Activated CD4-positive, alpha-beta T cell treated with anti-CD3 and anti-CD28 coated beads for 1 hour (primary cell): Measurements from ENCODE around the gene ZBED6.
"Not testable (repeated sequence)": the region's sequence is repeated elsewhere in the genome, so short reads cannot be mapped to it uniquely, and the experiment has no call there.

Experiments
- DNase-seq: peaks from one replicate; pipeline ENCODE4 v3.0.0-alpha.2; 2020

The ZBED6 gene

DNA sequence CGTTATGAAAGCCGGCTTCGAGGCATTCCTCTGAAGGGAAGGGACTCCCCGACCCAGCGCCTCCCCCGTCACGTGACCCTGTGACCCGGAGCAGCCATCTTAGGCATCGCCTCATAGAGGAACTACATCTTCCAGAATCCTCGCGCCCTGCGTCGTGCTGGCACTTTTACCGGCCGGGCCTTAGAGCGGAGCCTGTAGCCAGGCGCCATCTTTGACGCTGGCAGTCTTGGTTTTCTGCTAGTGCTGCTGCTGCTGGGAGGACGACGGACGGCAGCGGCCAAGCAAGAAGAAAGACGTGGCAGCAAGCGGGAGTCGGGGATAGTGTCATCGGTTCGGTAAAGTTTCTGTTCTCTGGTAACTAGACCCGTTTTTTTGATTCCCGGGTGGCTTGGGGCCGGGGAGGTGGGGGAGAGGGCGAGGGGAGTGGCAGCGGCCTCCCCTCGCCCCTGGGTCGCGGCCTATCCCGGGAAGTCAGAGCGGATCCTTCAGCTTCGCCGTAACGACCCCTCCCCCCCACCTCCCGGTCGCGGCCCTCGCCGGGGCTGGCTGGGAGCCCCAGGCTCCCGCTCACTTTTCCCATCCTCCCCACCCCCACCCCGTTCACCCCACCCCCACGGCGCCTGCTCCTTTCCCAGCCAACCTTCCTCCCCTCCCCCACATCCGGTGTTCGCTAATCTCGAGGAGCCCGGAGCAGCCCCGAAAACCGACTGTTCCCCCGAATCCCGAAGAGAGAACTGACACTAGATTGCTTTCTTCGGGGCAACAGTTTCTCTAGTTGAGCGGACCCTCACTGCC lies at the start of gene ZBED6, which contains the start of gene ZC3H11A:
TSS of gene ZBED6 (plus strand) at position 183 of the 795 bp plus-strand sequence. CDS start 1,900 bp downstream, outside the sequence.
TSS of gene ZC3H11A (plus strand) at position 183 of the 795 bp plus-strand sequence. CDS start 21,448 bp downstream, outside the sequence.
- DNase-seq = peak; percentile 97

DNA sequence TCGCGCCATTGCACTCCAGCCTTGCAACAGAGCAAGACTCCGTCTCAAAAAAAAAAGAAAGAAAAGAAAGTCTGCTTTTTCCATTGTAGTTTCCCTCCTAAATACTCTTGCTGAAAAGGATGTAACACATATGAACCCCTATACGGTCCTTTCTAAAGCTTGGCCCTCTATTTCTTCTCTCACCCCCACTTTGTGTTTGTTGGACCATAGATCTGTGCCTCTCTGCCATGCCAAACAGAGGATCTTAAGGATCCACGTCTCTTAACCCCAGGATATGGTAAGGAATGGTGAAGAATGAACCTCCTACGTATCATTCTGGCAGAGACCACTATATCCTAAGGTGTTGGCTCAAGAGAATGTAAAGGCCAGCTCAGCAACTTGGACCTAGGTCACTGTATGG lies 49.1 kb upstream of the ZBED6 start:
- no peak for DNase-seq

DNA sequence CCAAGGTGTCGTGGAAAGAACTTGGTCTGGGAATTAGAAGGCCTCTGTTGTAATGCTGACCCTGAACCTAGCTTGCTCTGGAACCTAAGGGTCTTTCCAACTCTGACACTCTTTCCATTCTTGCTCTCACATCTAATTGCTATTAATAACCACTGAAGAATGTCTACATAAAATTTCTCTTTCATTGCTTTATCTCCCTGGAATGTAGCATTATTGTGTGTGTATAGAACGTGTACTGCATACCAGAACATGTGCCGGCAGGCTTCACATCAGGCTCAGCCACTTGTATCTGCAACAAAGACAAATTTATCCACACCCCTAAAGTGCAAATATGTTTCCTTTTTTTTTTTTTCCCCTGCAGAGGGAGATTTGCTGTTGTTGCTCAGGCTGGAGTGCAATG lies 44.4 kb upstream of the ZBED6 start:
- no peak for DNase-seq

DNA sequence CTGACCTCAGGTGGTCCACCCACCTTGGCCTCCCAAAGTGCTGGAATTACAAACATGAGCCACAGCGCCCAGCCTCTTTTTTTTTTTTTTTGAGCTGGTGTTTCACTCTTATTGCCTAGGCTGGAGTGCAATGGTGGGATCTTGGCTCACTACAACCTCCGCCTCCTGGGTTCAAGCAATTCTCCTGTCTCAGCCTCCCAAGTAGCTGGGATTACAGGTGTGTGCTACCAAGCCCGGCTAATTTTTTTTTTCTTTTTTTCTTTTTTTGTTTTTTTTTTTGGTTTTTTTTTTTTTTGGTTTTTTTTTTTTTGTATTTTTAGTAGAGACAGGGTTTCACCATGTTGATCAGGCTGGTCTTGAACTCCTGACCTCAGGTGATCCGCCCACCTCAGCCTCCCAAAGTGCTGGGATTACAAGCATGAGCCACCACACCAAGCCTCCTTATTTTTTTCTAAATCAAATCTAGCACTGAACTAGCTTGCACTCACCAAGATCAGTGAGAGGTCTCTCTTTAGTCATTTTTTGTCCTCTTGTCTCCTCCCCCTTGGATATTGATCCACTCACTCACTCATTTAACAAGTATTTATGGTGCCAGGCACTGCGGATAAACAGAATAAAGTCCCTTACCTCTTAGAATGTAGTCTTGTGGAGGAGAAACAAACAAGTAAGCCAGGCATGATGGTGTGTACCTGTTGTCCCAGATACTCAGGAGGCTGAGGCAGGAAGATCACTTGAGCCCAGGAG lies 43.6 kb upstream of the ZBED6 start:
- not testable (repeated sequence) for DNase-seq

DNA sequence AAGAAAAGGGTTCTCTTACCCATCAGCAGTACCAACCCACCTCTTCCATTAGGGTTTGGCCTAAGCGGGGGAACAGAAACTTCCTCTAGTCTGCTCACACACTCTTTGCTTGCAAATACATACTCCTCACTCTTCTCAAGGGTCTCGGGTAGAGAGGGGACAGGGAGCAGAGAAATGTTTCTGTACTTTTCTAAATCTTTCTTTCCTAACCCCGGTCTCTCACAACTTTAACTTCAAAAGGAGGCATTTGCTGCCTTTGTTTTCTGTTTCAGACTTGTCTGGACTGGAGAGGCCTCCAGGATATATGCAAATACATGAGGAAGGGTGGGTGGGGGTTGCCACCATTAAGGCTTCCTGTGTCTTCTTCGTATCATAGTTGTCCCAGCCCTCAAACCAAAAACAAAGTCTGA lies 41.0 kb upstream of the ZBED6 start:
- no peak for DNase-seq

DNA sequence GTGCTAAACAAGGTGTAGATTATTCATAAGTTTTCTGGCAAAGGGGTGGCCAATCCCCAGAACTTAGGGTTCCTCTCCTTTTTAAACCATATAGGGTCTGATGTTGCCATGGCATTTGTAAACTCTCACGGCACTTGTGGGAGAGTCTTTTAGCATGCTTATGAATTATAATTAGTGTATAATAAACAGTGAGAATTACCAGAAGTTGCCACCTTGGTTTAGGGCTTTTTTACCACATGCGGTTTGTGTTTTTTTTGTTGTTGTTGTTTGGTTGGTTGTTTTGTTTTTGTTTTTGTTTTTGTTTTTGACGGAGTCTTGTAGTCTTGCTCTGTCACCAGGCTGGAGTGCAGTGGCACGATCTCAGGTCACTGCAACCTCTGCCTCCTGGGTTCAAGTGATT lies 39.4 kb upstream of the ZBED6 start:
- no peak for DNase-seq

DNA sequence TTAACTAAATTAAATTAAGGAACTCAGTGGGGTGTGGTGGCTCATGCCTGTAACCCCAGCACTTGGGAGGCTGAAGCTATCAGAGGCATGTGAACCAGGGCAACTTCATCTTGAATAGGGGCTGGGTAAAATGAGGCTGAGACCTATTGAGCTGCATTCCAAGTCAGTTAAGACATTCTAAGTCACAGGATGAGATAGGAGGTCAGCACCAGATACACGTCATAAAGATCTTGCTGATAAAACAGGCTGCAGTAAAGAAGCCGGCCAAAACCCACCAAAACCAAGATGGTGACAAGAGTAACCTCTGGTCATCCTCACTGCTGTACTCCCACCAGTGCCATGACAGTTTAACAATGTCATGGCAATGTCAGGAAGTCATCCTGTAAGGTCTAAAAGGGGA lies 36.7 kb upstream of the ZBED6 start:
- DNase-seq = not testable (repeated sequence)

DNA sequence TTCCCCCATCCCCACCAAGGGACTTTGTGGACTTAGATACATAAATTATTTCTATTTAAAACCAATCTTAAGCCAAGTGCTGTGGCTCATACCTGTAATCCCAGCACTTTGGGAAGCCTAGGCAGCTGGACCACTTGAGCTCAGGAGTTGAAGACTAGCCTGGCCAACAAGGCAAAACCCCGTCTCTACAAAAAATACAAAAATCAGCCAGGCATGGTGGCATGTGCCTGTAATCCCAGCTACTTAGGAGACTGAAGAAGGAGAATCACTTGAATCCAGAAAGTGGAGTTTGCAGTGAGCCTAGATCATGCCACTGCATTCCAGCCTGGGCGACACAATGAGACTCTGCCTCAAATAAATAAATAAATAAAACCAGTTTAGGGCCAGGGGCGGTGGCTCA lies 34.9 kb upstream of the ZBED6 start:
- no peak for DNase-seq

DNA sequence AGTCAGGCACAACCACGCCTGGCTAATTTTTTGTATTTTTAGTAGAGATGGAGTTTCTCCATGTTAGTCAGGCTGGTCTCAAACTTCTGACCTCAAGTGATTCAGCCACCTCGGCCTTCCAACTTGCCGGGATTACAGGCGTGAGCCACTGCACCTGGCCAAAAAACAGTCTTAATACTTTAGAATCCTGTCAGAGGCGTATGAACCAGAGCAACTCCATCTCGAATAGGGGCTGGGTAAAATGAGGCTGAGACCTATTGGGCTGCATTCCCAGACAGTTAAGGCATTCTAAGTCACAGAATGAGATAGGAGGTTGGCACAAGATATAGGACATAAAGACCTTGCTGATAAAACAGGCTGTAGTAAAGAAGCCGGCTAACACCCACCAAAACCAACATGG lies 33.5 kb upstream of the ZBED6 start:
- not testable (repeated sequence) for DNase-seq

GRCh38 chr1:203763505-203763904 lies 31.9 kb upstream of the ZBED6 start:
- DNase-seq = no peak

- DNase-seq = no peak
Measured at GRCh38 chr1:203764105-203765028, 31.1 kb upstream of the ZBED6 start.

- DNase-seq = peak; percentile 72
Measured at GRCh38 chr1:203765029-203765837, 30.2 kb upstream of the ZBED6 start, which contains the start of gene LAX1. Gene LAX1 (plus strand): TSS chr1:203765183. CDS start chr1:203765566, 383 bp downstream.

- DNase-seq = no peak
Measured at GRCh38 chr1:203768256-203768655, 27.2 kb upstream of the ZBED6 start.

DNA sequence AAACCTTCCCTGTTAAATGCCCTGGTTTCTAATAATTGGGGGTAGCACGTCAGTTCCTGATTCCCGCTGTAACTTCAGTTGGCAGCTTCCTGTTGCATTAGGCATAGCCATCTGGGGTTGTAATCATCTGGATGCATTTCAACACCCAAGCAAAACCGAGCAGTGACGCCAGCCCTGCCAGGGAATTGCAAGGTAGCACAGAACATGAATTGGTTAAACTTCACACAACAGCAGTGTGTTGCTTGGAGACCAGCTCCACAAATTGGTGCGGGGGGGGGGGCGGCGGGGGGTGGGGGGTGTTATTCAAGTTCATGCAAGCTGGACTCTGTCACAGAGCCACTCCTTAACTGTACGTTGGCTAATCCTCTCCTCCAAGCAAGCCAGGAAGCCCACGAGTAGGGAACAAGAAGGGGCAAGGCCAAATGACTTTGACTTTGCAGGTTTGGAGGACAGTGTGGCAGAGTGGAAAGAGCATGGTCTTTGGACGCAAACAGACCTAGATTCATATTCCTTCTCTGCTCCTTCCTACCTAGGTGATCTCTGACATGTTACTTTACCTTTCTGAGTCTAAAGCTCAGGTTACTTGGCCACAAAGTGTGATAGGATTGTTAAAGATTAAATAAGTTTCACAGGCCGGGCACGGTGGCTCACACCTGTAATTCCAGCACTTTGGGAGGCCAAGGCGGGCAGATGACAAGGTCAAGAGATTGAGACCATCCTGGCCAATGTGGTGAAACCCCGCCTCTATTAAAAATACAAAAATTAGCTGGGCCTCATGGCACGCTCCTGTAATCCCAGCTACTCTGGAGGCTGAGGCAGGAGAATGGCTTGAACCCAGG lies 25.7 kb upstream of the ZBED6 start:
- no peak for DNase-seq

DNA sequence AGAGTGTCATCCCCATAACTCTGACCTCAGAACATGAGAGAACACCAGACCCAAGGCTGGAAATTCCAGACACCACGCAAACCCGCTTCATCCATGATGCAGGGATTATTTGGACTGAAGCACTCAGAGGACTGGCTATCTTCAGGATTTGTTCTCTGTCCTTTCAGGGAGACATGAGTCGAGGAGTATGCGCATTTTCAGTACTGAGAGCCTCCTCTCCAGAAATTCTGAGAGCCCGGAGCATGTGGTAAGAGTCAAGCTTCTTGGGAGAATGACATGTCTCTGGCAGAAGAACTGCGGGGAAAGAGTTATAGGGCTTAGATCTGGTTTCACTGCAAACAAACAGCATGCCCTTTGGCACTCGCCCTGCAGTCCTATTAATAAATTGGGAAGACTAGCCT lies 23.5 kb upstream of the ZBED6 start:
- no peak for DNase-seq

DNA sequence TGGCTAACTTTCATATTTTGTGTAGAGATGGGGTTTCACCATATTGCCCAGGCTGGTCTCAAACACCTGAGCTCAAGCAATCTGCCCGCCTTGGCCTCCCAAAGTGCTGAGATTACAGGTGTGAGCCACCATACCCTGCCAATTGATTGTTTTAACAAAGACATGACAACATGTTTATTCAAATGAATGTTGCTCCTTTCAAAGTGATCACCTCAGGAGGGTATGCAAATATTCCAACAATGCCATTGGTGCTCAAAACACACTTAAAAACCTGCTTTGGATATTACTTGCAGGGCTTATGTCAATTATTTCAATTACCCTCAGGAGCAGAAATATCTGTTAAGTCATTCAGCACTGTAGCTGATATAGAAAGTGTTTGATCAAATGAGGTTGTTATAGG lies 22.6 kb upstream of the ZBED6 start:
- no peak for DNase-seq

DNA sequence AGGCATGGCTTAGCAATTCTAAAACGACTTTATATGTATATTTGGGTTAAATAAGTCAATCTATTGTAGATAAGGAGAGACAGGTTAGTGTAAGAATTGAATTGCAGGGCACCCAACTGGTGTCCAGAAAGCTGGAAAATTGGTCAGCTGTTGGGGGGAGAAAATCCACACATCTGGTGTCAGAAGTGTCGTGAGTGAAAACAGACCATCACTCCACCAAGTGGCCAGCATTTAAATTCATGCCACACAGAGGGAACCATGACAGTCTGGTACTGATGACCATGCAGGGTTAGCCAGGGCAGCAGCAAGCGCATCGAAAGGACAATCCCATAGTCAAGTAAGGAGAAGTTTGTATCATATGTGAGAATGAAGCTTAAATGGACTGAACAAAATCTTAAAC lies 18.8 kb upstream of the ZBED6 start:
- DNase-seq = no peak

DNA sequence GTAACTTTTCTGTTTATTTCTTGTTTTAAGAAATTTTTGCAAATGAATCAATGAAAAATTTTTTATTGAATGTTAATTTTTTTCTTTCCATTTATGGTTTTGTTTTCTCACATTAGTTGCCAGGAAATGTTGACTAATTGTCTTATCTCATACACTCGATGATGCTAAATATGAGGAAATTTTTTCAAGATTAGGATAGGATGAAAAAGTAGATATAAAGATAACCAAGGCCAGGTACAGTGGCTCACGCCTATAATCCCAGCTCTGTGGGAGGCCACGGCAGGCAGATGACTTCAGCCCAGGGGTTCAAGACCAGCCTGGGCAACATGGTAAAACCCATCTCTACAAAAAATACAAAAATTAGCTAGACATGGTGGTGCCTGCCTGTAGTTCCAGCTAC lies 17.8 kb upstream of the ZBED6 start:
- no peak for DNase-seq

GRCh38 chr1:203778146-203778545 lies 17.3 kb upstream of the ZBED6 start:
- DNase-seq = no peak

DNA sequence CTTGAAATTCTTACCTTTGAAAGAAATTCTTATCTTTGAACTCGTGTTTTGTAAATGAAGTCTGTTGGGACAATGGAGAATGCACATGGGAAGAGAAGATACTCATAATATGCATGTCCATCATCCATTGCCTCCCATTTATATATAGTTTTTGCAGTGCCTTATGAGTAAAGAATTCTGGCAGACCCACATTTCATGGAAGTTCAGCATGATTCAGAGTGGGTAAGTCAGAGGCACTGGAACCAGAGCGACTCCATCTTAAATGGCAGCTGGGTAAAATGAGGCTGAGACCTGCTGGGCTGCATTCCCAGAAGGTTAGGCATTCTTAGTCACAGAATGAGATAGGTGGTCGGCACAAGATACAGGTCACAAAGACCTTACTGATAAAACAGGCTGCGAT lies 16.6 kb upstream of the ZBED6 start:
- no peak for DNase-seq

DNA sequence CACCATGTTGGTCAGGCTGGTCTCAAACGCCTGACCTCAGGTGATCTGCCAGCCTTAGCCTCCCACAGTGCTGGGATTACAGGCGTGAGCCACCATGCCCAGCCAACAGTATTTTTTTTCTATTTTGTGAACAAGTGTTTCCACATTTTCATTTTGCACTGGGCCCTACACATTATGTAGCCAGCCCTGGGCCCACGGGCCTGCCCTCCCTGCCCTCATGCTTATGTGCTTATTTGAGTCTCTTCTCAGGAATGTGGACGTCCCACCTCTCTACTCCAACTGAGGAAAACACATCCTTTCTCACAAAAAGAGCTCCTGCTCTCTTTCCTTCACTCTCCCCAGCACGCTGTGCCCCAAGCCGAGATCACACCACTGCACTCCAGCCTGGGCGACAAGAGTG lies 13.5 kb upstream of the ZBED6 start:
- no peak for DNase-seq
